CD4-positive, alpha-beta T cell treated with Interferon gamma for 1 hour (primary cell): Measurements from ENCODE around the gene KLHL17.
"Not testable (repeated sequence)": the region's sequence is repeated elsewhere in the genome, so short reads cannot be mapped to it uniquely, and the experiment has no call there.

ENCODE experiments used
- DNase-seq: peaks from one replicate; pipeline ENCODE4 v3.0.0-alpha.2; 2020

The KLHL17 gene

GRCh38 chr1:982765-983436 is 22.5 kb downstream of the KLHL17 start:
- DNase-seq = no peak

- DNase-seq = peak; percentile 50
Observed at GRCh38 chr1:983798-984475, 23.6 kb downstream of the KLHL17 start.

GRCh38 chr1:984476-984814 is 24.1 kb downstream of the KLHL17 start:
- no peak for DNase-seq

GRCh38 chr1:985126-985525 is 24.7 kb downstream of the KLHL17 start:
- no peak for DNase-seq

- DNase-seq = not testable (repeated sequence)
Observed at GRCh38 chr1:988061-988460, 27.7 kb downstream of the KLHL17 start.

- DNase-seq = not testable (repeated sequence)
Observed at GRCh38 chr1:991275-991674, 30.9 kb downstream of the KLHL17 start.

GRCh38 chr1:991895-992294 is 31.5 kb downstream of the KLHL17 start:
- DNase-seq = no peak

GRCh38 chr1:992362-992761 is 32.0 kb downstream of the KLHL17 start:
- no peak for DNase-seq

GRCh38 chr1:993379-993995 is 33.1 kb downstream of the KLHL17 start:
- no peak for DNase-seq

- DNase-seq = not testable (repeated sequence)
Observed at GRCh38 chr1:994546-994945, 34.2 kb downstream of the KLHL17 start.

- no peak for DNase-seq
Observed at GRCh38 chr1:995665-996633, 35.6 kb downstream of the KLHL17 start.

GRCh38 chr1:996851-997712 is 36.7 kb downstream of the KLHL17 start:
- no peak for DNase-seq

- DNase-seq = no peak
Observed at GRCh38 chr1:997713-997992, 37.3 kb downstream of the KLHL17 start.

GRCh38 chr1:997993-998744 is 37.8 kb downstream of the KLHL17 start:
- no peak for DNase-seq

- DNase-seq = no peak
Observed at GRCh38 chr1:998745-998994, 38.3 kb downstream of the KLHL17 start.

GRCh38 chr1:998995-999724 is 38.8 kb downstream of the KLHL17 start:
- peak; percentile 33 for DNase-seq

GRCh38 chr1:999725-1000356 is 39.5 kb downstream of the KLHL17 start, which contains the start of gene HES4:
Gene HES4 (minus strand): TSS chr1:1000097. CDS start chr1:999973, 124 bp downstream.
- DNase-seq = peak; percentile 77

GRCh38 chr1:1000357-1001056 is 40.1 kb downstream of the KLHL17 start:
- peak; percentile 84 for DNase-seq

GRCh38 chr1:1001057-1001783 is 40.8 kb downstream of the KLHL17 start:
- DNase-seq = no peak
